GM19467 (cell line): ENCODE measurements around the gene GDF7.

Experiments used
- ATAC-seq: cut with Tn5 transposase; IDR thresholded peaks from one replicate; pipeline ENCODE4 v1.9.1; 2021; ENCODE audit warnings: mild to moderate bottlenecking, moderate library complexity; ENCODE audit not compliant: unreplicated experiment

Gene GDF7

GRCh38 chr2:20666304-20667150 lies at the start of gene GDF7:
TSS of gene GDF7 (plus strand) at chr2:20667144. CDS start at chr2:20667240, 96 bp downstream.
- ATAC-seq = no peak

- no peak for ATAC-seq
Measured at GRCh38 chr2:20617892-20618467, 49.0 kb upstream of the GDF7 start.

DNA sequence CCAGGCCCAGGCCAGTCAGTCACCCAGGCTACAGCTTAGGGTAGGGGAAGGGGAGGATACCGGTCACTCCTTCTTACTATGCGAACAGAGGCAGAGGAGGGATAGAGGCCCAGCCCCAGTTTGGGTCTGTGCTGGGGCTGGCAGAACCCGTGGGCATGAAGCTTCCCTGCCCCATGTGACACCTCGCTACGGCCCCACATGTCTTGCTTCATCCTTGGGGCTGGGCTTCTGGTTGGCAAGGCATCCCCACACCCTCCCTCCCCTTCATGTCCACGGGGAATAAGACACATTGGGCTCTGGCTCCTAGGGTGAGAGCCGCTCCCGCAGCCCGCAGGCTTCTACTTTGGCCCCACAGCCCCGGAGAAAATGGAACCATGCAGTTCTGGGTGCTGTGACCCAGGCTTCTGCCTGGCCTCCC lies 48.5 kb upstream of the GDF7 start:
- no peak for ATAC-seq

GRCh38 chr2:20618886-20619521 lies 47.9 kb upstream of the GDF7 start:
- ATAC-seq = no peak

DNA sequence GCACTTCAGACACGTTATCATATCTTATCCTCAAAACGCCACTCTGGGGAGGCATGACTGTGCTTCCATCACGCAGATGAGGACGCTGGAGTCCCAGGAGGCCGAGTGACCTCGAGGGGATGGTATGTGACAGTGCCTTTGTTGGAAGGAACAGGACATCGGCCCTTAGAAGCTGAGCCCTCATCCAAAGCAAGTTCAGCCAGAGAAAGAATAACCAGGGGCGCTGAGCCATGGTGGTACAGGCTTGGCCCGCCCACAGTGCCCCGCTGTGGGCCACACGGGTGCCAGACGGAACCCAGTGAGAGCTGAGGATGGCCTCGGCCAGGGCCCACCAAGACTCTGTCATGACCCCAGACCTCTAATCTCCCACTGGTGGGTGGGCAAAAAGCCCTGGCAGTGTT lies 47.3 kb upstream of the GDF7 start:
- ATAC-seq = no peak

- ATAC-seq = no peak
Measured at GRCh38 chr2:20620271-20620681, 46.7 kb upstream of the GDF7 start.

DNA sequence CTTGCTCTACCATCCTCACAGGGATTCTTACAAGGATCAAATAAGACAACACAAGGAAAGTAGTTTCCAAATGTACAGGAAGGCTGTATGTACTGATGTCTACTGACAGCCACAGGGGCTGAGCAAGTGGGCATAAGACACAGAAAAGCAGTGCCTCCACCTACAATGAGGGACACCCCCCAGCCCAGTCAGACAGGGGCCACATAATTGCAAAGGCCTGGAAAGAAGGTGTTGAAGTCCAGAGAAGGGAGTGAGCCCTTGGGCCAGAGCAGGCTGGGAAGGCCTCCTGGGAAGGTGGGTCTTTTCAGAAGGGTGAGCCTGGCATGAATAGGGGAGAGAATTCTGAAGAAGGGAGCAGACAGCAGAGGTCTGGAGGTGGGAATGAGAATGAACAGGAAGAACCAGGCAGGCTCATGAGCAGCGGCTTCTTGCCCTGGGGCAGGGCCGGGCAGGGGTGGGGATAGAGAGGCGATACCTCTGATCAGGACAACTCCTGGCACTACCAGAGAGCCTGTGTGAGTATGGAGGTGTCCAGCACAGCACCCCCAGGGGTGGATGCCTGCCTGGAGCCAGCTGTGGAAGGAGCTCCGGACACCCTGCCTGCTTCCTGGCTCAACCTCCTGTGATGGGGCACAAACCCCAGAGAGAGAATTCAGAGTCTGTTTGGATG lies 46.1 kb upstream of the GDF7 start:
- no peak for ATAC-seq

DNA sequence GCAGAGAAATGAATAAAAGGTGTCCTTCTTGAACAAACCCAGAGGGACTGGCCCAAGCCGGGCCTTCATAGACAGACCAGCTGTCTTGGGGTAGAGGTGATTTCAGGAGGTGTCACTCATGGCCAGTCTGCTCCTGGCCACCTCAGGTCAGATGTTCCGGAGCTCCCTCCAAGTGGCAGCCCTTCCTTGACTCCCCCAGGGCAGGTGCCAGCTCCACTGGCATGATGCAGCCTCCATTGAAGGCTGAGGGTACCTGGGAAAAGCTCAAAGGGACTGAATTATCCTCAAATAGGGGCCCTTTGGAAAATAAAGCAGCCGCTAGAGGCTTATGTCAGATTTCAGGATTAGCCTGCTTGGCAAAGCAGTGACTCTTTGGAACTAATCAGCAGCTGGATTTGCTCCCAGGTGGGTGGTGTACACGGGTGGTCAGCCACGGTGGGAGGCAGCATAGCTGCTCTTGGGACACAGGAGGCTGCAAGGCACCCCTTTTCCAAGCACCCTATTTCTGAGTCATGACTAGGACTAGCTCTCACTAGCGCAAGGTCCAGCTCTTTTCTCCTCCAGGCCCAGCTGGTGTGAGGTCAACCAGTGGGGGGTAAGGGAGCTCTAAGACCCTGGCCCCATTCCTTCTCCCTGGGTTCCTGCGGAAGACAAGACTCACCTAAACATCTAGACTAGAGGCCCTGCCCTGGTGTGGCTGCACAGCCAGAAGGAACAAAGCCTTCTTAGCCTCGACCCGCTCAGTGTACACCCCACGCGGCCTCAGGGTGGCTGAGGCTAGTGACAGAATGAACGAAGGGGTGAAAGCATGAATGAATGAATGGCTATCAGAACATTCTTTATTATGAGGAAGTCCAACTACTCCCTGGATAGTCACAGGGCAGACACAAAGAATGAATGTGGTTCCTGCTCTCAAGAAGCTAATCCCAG lies 45.3 kb upstream of the GDF7 start:
- ATAC-seq = no peak

DNA sequence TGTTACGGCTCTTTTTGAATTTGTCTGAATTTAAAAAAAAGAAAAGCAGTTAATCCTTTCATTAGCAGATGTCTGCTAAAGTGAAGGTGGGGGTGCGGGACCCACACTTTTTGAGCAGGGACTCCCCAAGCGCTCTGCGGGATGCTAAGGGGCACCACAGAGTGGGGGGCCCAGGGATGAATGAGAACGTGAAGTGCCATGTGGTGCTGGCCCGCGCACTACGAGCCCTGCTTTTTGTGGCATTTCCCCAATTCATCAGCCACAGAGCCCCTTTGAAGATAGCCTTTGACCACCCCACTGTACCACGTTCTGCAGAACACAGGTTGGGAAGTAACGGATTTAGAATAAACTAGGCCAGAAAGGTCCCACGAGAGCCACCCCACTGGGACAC lies 44.7 kb upstream of the GDF7 start:
- ATAC-seq = no peak

DNA sequence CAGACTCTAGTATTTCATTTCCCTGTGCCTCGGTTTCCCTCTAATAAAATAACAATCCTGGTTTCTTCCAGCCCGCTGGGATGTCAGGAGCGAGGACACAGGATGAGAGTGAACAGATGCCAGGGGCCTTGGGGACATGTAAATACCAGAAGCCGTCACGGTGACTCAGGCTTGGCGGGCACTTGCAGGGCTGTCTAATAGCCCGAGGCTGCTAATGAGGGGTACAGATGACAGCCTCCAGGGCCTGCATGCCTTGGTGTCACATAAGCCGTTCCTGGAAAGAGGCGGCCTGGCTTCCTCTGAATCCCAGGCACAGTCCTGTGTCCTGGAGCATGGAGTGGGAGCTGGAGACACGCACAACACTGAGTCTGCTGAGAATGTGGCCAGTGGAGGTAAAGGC lies 44.2 kb upstream of the GDF7 start:
- no peak for ATAC-seq

GRCh38 chr2:20623241-20623640 lies 43.7 kb upstream of the GDF7 start:
- no peak for ATAC-seq

- ATAC-seq = no peak
Measured at GRCh38 chr2:20623741-20624155, 43.2 kb upstream of the GDF7 start.

DNA sequence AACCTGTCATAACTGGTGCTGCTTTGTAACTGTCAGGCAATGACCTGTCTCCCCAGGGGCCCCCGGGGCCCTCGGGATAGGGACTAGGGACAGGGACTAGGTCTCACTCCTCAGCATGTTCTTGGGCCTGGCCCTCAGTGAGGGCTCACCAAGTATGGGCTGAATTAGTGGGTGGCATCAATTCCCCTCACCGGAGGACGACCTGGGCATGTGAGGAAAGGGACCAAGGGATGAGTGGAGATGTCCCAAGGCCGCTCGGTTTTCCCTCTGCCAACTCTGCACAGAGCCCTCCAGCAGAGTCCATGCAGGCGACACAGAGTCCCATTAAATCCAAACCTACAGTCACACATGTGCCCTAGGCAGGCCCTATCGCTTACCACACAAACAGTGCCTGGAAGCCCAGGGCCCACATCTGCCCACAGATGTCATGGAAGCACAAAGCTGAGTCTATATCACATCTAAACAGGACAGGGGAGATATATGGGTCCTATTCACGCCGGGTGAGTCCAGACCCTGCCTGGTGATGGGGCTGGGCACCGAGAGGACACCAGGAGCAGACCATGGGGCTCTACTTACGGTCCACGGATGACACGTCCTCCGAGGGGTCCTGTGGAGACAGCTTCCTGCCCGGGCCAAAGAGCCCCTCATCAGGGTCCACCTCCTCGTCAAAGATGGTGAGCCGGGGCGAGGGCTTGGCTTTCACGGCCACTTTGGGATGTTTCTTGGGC lies 42.6 kb upstream of the GDF7 start:
- ATAC-seq = no peak

- no peak for ATAC-seq
Measured at GRCh38 chr2:20624884-20625485, 42.0 kb upstream of the GDF7 start.

GRCh38 chr2:20625491-20626391 lies 41.2 kb upstream of the GDF7 start:
- no peak for ATAC-seq

GRCh38 chr2:20626392-20626697 lies 40.6 kb upstream of the GDF7 start:
- ATAC-seq = no peak

GRCh38 chr2:20626698-20627513 lies 40.0 kb upstream of the GDF7 start:
- ATAC-seq = no peak
